Eye (tissue), 1 donor: Measurements from ENCODE around the gene TPO.
A peak's percentile ranks its signal among the peaks of the same experiment; 100 is the strongest.

Experiments used
- DNase-seq: peaks from one replicate; pipeline ENCODE4 v3.0.0-alpha.2; 2015

The TPO gene

DNA sequence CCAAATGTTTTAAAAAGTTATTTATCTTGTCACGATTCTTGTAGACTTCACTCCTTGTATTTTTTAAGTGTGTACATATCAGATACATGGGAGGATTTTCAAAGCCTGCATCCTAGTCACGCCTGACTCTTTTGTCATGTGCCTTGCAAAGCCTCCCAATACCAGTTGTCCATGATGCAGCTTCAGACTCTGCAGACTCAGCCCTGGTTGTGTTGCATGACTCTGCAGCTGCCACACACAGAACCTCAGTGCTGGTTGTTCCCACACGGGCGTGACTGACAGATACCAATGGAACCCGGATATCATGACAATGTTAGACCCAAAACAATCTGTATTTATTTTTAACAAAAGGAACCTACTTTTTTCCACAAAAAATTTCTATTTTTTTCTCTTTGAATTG lies 38.2 kb downstream of the TPO start:
- DNase-seq = peak; percentile 46

GRCh38 chr2:1453561-1453960 lies 40.3 kb downstream of the TPO start:
- DNase-seq = no peak

GRCh38 chr2:1454346-1454745 lies 41.1 kb downstream of the TPO start:
- no peak for DNase-seq

DNA sequence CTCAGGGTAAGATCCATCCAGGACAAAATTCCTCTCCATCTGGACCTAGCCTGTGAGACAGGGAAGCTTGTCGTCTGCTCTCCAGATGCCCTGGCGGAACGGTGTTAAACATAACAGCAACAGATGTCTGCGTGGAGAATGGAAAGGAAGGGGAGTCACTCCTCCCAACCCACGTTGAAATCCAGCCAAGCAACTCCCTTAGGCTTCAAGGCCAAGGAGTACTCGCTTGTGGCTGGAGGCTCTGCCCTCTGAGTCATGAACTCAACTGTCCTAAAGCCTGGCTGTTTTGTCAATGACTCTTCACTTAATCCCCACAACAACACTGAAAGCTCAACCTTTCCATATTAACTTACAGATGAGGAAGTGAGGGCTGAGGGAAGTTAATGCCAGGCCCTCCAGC lies 42.2 kb downstream of the TPO start:
- no peak for DNase-seq

DNA sequence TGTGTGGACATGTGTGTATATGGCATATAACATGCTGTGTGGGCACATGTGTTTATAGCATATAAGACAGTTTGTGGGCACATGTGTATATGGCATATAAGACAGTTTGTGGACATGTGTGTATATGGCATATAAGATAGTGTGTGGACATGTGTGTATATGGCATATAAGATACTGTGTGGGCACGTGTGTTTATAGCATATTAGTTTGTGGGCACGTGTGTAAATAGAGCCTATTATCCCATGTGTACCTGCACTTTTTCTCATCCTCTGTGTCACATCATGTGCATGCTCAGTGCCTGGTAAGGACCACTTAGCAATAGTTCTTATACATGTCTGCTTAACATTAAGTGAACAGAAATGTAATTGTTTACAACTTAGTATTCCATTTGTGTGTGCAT lies 45.2 kb downstream of the TPO start:
- DNase-seq = no peak

DNA sequence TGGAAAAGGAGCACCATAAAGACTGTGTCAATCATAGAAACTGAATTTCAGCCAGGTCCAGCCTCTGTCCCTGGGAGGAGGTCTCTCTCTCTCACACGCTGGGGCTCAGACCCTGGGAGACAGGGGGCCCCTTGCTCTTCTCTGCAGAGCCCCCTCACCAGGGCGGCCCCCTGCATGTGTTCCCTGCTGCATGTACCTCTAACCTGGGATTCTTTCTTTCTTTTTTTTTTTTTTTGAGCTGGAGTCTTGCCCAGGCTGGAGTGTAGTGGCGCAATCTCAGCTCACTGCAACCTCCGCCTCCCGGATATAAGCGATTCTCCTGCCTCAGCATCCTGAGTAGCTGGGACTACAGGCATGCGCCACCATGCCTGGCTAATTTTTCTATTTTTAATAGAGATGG lies 46.5 kb downstream of the TPO start:
- DNase-seq = no peak

GRCh38 chr2:1460851-1461418 lies 47.7 kb downstream of the TPO start:
- no peak for DNase-seq

DNA sequence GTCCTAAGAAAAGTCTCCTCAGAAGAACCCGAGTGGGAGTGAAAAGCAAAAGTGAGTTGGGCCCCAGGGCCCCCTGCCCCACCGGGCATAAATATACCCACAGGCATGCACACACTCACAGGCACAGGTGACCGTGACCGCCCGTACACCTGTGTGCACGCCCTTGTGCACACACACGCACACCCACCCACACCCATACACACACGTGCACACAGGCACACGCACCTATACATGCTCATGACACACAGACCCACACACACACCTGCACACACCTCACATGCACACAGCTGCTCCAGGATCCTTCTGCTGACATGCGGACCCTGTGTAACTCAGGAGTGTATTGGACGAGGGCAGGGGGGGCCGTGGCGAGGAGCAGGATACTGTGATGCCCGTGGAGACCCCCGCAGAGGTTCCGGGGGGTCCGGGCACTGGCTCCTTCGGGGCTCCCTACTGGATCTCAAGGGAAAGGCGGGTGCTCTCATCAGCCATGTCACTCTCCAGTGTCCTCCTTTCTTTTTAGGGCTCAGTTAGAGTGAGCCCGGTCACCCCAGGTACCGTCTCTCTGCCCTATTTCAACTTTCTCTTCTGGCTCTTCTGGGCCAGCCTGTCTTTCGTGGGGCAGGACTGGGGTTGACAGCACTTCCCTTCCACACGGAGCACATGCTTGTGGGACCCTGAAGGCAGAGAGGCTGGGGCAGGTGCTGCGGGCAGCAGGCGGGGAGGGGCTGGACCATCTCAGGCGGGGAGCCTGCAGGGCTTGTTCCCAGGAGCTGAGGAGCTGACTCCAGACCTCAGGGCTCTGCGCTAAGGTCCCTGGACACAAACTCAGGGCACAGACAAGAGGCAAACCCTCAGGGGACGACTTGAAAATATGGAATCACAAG lies 48.5 kb downstream of the TPO start:
- no peak for DNase-seq

GRCh38 chr2:1462994-1463393 lies 49.7 kb downstream of the TPO start:
- peak; percentile 73 for DNase-seq

- DNase-seq = no peak
Measured at GRCh38 chr2:1472350-1472749, 59.1 kb downstream of the TPO start.

GRCh38 chr2:1476617-1477195 lies 63.4 kb downstream of the TPO start:
- no peak for DNase-seq

DNA sequence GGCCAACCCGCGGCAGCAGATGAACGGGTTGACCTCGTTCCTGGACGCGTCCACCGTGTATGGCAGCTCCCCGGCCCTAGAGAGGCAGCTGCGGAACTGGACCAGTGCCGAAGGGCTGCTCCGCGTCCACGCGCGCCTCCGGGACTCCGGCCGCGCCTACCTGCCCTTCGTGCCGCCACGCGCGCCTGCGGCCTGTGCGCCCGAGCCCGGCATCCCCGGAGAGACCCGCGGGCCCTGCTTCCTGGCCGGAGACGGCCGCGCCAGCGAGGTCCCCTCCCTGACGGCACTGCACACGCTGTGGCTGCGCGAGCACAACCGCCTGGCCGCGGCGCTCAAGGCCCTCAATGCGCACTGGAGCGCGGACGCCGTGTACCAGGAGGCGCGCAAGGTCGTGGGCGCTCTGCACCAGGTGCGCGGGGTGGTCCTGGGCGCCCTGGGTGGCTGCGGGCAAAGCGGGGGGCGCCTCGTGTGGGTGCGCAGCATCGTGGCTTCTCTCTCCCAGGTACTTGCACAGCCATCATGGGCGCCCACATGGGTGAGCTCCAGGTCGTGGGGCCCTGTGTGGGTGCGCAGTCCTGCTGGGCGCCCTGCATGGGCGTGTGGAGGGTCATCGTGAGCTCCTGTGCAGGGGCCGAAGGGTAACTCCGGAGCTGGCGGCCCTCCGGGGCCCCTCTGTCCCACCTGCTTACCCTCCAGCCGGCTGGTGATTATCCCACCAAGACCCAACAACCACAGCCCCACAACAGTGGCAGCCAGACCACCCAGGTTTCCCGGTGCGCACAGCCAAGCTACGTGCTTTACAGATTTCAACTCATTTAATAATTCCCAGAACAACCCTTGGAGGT lies 64.2 kb downstream of the TPO start:
- DNase-seq = no peak

DNA sequence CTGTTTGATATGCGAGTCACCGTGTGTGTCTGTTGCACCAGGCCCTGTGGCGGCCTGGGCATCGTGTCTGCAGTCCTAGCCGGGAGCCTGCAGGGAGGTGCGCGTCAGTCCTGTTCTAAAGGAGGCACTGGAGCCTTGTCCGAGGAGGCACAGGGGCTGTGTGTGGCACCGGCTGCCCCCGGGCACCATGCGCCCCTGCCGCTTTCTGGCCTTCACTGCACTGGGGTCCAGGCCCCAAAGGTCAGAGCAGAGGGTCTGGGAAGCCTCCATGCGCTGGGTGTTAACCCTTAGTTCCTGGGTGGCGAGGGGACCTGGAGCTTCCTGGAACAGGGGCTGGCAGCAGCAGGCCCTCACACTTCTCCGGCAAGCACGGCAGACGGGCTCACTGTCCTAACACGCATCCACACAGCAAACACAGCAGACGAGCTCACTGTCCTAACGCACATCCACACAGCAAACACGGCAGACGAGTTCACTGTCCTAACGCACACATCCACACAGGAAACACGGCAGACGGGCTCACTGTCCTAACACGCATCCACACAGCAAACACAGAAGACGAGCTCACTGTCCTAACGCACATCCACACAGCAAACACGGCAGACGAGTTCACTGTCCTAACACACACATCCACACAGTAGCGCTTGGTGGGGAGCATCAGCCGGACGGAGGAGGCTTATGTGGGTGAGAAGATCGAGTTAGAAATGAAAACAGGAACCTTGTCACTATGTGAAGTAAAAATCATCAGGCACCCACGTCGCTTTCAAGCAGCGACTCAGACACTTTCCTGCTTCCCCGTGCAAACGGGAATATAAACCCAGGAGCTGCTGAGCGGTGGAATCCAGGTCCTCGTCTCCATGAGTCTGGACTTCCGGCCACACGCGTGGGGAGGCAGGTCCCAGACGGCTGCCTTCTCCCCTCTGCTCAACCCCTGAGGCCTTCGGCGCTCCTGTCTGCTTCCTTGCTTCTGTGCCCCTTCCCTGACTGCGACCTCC lies 65.3 kb downstream of the TPO start:
- no peak for DNase-seq

- DNase-seq = peak; percentile 8
Measured at GRCh38 chr2:1479346-1479745, 66.1 kb downstream of the TPO start.

DNA sequence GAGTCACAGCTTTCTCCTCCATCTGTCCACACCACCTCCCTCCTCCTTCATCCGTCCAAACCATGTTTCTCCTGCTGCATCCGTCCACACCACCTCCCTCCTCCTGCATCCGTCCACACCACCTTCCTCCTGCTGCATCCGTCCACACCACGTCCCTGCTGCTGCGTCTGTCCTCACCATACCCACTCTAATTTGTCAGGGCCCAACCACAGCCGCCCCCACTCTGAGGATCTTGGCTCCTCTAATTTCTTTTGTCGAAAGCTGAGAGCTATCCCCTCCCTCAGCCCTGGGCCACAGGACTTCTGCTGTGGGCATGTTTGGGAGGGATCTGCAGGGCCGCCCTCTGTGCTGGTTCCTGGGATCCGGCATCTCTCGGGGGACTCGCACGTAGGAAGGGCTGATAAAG lies 67.4 kb downstream of the TPO start:
- DNase-seq = no peak

DNA sequence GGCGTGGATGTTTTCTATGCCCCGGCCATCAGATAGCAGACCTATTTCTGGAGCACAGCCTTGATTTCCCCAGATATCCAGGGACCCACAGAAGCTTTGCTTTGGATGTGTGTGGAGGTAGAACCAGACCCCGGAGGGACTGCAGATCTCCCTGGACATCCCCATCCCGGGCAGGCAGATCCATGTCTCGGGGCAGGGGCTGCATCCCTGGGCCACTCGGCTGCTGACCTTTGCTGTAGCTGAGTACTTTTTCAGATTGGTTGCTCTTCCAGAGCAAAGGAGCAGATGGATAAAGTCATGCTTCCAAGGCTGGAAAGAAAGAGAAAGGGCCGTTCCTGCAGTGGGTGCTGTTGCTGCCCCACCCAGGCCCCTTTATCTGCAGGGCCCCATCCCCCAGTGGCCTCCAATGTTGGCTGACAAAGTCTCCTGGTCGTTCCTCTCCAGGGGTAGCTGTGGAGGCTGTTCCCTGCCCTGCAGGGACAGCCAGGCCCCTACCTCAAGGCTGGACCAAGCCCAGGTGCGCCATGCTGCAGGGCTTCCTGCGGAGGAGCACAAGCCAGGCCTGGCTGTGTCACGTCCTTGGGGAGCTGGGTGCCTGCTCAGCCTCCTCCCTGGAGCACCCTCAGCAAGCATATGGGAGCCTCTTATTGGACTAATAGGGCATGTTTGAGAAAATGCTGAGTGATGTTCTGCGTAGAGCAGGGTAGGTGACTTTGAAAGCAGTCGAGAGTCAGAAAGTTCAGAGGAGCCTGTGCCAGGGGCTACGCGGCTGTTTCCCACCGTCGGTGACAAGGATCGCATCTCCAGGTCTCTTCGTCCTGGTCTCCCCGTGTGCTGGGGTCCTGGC lies 68.4 kb downstream of the TPO start:
- no peak for DNase-seq

DNA sequence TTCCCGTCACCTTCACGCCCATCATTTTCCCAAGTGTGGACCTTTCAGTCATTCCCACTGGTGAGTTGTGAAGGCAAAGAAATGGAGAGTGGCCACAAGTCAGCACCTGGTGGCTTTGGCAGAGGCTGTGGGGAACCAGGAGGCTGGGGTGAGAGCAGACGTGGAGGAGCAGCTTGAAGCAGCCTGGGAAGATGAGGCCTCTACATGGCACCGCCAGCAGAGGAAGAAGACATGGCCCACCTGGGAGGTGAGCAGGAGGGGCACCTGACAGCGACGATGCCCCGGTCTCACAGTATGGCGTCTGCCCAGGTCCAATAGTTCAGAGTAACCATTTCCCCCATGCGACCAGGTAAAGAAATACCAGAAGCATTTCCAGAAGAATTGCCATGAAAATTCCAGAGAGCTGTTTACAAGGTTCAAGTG lies 69.0 kb downstream of the TPO start:
- DNase-seq = no peak

- DNase-seq = no peak
Measured at GRCh38 chr2:1482981-1483380, 69.7 kb downstream of the TPO start.

DNA sequence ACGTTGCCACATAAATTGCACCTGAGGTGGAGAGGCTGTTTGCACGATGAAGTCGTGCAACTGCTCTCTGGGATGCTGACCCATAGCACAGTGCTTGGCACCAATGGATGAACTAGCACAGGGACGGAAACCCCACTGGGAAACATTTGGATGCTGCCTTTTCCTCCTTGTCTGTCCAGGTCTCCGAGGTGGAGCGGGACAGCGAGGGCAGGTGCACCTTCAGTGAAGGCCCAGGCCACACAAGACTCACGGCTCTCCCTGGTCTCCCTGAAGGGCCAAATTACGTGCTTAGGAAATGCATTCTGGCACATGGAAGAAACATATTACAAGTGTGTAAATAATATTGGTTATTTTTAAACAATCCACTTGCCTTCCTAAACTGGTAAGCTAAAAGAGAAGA lies 70.3 kb downstream of the TPO start:
- no peak for DNase-seq

DNA sequence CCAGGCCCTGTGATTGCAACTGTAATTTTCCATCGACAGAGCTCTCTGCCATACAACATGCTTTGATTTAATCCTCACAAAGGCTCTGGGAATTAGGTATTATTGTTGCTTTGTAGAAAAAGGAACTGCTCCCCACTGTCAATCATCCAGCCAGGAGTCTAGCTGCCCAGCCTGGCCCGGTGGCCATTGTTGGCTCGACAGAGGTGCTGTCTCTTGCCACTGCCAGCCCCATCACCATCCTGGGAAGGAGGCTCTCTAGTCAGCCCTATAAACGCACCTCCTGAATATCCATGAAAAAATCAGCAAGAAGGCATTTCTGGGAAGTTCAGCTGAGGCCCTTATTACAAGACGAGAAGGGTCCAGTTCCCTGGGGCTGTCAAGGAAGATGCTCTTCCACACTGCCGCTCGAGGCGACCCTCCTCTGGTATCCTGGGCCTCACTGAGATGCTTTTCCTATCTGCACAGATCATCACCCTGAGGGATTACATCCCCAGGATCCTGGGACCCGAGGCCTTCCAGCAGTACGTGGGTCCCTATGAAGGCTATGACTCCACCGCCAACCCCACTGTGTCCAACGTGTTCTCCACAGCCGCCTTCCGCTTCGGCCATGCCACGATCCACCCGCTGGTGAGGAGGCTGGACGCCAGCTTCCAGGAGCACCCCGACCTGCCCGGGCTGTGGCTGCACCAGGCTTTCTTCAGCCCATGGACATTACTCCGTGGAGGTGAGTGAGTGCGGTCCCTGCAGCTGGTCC lies 71.0 kb downstream of the TPO start:
- no peak for DNase-seq
